Stimulated activated naive CD8-positive, alpha-beta T cell treated with anti-CD3 and anti-CD28 coated beads, Interleukin-15, amount 100 ng/mL, for 72 hours (primary cell): Measurements from ENCODE around the gene MARCHF3.
"Not testable (repeated sequence)": the region's sequence is repeated elsewhere in the genome, so short reads cannot be mapped to it uniquely, and the experiment has no call there.

ENCODE experiments used
- ATAC-seq: fragments of 150-1000 bp; cut with Tn5 transposase; 2 replicates; pipeline ENCODE4 v1.10.0; 2021; ENCODE audit warnings: mild to moderate bottlenecking, moderate library complexity
- DNase-seq, 2 donors: peaks; one replicate each; pipeline ENCODE4 v3.0.0; 2021 to 2022
- H3K27ac Mint-ChIP-seq, 2 donors: one replicate each; pipeline ENCODE4 v1.8.0; 2022; ENCODE audit warnings: mild to moderate bottlenecking in 2 of 2, mixed read lengths in 2 of 2, moderate library complexity in 2 of 2
- H3K27me3 Mint-ChIP-seq: one replicate; pipeline ENCODE4 v1.8.0; 2022; ENCODE audit warnings: mixed read lengths
- H3K4me1 Mint-ChIP-seq: one replicate; pipeline ENCODE4 v1.8.0; 2022; ENCODE audit warnings: mild to moderate bottlenecking, mixed read lengths
- H3K4me3 Mint-ChIP-seq, 2 donors: one replicate each; pipeline ENCODE4 v1.8.0; 2022; ENCODE audit warnings: mild to moderate bottlenecking in 2 of 2, mixed read lengths in 2 of 2, moderate library complexity in 1 of 2
- H3K9me3 Mint-ChIP-seq, 2 donors: one replicate each; pipeline ENCODE4 v1.8.0; 2022; ENCODE audit warnings: mixed read lengths in 2 of 2

Gene MARCHF3

GRCh38 chr5:126845470-126846070 lies 184.8 kb downstream of the MARCHF3 start:
- H3K9me3 Mint-ChIP-seq, H3K4me3 Mint-ChIP-seq, H3K27ac Mint-ChIP-seq, H3K27me3 Mint-ChIP-seq, DNase-seq: not testable (repeated sequence)
- H3K4me1 Mint-ChIP-seq: peaks cover 25% of the 10 kb centered on the region
- ATAC-seq: peak; percentile 74

- peaks cover 25% of the 10 kb centered on the region for H3K4me1 Mint-ChIP-seq
- ATAC-seq: not testable (repeated sequence)
Measured at GRCh38 chr5:126843375-126843774, 187.0 kb downstream of the MARCHF3 start.

GRCh38 chr5:126839407-126839806 lies 191.0 kb downstream of the MARCHF3 start:
- H3K4me3 Mint-ChIP-seq, DNase-seq, ATAC-seq, H3K27me3 Mint-ChIP-seq, H3K9me3 Mint-ChIP-seq: not testable (repeated sequence)
- Mint-ChIP-seq H3K27ac (peak overlapping the region in 1 of 2 donors; percentile 78), H3K4me1 (peaks cover 13% of the 10 kb centered on the region)

More at GRCh38 chr5:126843375-126843774, 187.0 kb downstream of the MARCHF3 start:
- not testable (repeated sequence) for H3K4me3 Mint-ChIP-seq, H3K9me3 Mint-ChIP-seq, H3K27me3 Mint-ChIP-seq, DNase-seq
- peak overlapping the region in 1 of 2 donors; percentile 57 for H3K27ac Mint-ChIP-seq

GRCh38 chr5:126837906-126838539 lies 192.3 kb downstream of the MARCHF3 start:
- no peaks in the 10 kb centered on the region for H3K9me3 Mint-ChIP-seq
- no peaks in the 10 kb centered on the region for H3K4me1 Mint-ChIP-seq
- H3K27ac Mint-ChIP-seq: no peak overlapping the region
- H3K4me3 Mint-ChIP-seq: no peak overlapping the region
- ATAC-seq (no peak), DNase-seq (no peak)
- no peaks in the 10 kb centered on the region for H3K27me3 Mint-ChIP-seq

GRCh38 chr5:126837242-126837641 lies 193.1 kb downstream of the MARCHF3 start:
- Mint-ChIP-seq H3K27me3 (no peaks in the 10 kb centered on the region), H3K4me3 (no peak overlapping the region), H3K27ac (no peak overlapping the region), H3K4me1 (no peaks in the 10 kb centered on the region), H3K9me3 (no peaks in the 10 kb centered on the region)
- ATAC-seq (no peak), DNase-seq (no peak)

- Mint-ChIP-seq H3K27me3 (no peaks in the 10 kb centered on the region), H3K4me1 (no peaks in the 10 kb centered on the region), H3K27ac (no peak overlapping the region), H3K9me3 (no peaks in the 10 kb centered on the region), H3K4me3 (no peak overlapping the region)
- DNase-seq (no peak), ATAC-seq (no peak)
Measured at GRCh38 chr5:126836778-126837177, 193.6 kb downstream of the MARCHF3 start.

GRCh38 chr5:126831156-126831555 lies 199.2 kb downstream of the MARCHF3 start:
- Mint-ChIP-seq H3K9me3 (no peaks in the 10 kb centered on the region), H3K4me1 (no peaks in the 10 kb centered on the region), H3K27ac (no peak overlapping the region), H3K27me3 (no peaks in the 10 kb centered on the region), H3K4me3 (no peak overlapping the region)
- no peak for DNase-seq
- ATAC-seq: no peak

- Mint-ChIP-seq H3K27ac (no peak overlapping the region), H3K4me1 (no peaks in the 10 kb centered on the region), H3K27me3 (no peaks in the 10 kb centered on the region), H3K4me3 (no peak overlapping the region), H3K9me3 (no peaks in the 10 kb centered on the region)
- no peak for DNase-seq
- no peak for ATAC-seq
Measured at GRCh38 chr5:126830061-126830460, 200.3 kb downstream of the MARCHF3 start.

GRCh38 chr5:126829098-126829497 lies 201.3 kb downstream of the MARCHF3 start:
- Mint-ChIP-seq H3K4me3 (no peak overlapping the region), H3K27ac (no peak overlapping the region), H3K9me3 (no peaks in the 10 kb centered on the region), H3K27me3 (no peaks in the 10 kb centered on the region), H3K4me1 (no peaks in the 10 kb centered on the region)
- no peak for DNase-seq
- ATAC-seq: no peak

- no peak for DNase-seq
- Mint-ChIP-seq H3K4me1 (no peaks in the 10 kb centered on the region), H3K27me3 (no peaks in the 10 kb centered on the region), H3K4me3 (no peak overlapping the region), H3K9me3 (no peaks in the 10 kb centered on the region), H3K27ac (no peak overlapping the region)
- no peak for ATAC-seq
Measured at GRCh38 chr5:126826619-126827215, 203.6 kb downstream of the MARCHF3 start.

GRCh38 chr5:126819253-126819652 lies 211.1 kb downstream of the MARCHF3 start:
- Mint-ChIP-seq H3K4me1 (no peaks in the 10 kb centered on the region), H3K9me3 (no peaks in the 10 kb centered on the region), H3K4me3 (no peak overlapping the region), H3K27ac (no peak overlapping the region), H3K27me3 (no peaks in the 10 kb centered on the region)
- DNase-seq: no peak
- ATAC-seq: no peak

- no peaks in the 10 kb centered on the region for H3K9me3 Mint-ChIP-seq
- DNase-seq (no peak), ATAC-seq (no peak)
- no peaks in the 10 kb centered on the region for H3K27me3 Mint-ChIP-seq
- no peaks in the 10 kb centered on the region for H3K4me1 Mint-ChIP-seq
- no peak overlapping the region for H3K4me3 Mint-ChIP-seq
- no peak overlapping the region for H3K27ac Mint-ChIP-seq
Measured at GRCh38 chr5:126818736-126819135, 211.6 kb downstream of the MARCHF3 start.
